GM12878 (cell line): ENCODE data around the gene GABBR1. TPM values are rescaled to one million over a fixed set of nuclear protein-coding genes. Genes with fewer than 3 reads are reported as not detected.

Source experiments
- ATAC-seq: fragments of 200-7000 bp; cut with Tn5 transposase; 3 replicates; pipeline ENCODE4 v1.9.1; 2020; ENCODE audit warnings: mild to moderate bottlenecking, moderate library complexity
- BruUV-seq: library from RNA; stranded (reverse); fragments of 400-500 nt; replicated peaks from 2 replicates; lab custom pipeline; 2021; lab: Mats Ljungman, UMichigan
- CTCF ChIA-PET: fragments of 300-600 bp; sonication (Branson Sonifier 250); formaldehyde crosslinking; extraction: SDS; loops from one replicate; lab custom pipeline; 2021; ENCODE audit warnings: inconsistent platforms; lab: Yijun Ruan, JAX
- POLR2A ChIA-PET: fragments of 350-600 bp; formaldehyde crosslinking; extraction: SDS; loops from one replicate; lab custom pipeline; 2021; ENCODE audit warnings: inconsistent platforms; lab: Charles Lee
- RAD21 ChIA-PET: fragments of 300-600 bp; sonication (Branson Sonifier 250); formaldehyde crosslinking; loops from one replicate; lab custom pipeline; 2023; ENCODE audit warnings: antibody characterized with exemption; ENCODE audit not compliant: unreplicated experiment; lab: Charles Lee
- SMC1A ChIA-PET: fragments of 300-600 bp; sonication (Branson Sonifier 250); formaldehyde crosslinking; loops from one replicate; lab custom pipeline; 2023; ENCODE audit not compliant: unreplicated experiment, uncharacterized antibody; lab: Charles Lee
- DNase-seq: peaks from one replicate; pipeline ENCODE4 v3.0.0-alpha.2; 2011; ENCODE audit warnings: low read depth, low spot score
- FAIRE-seq: peaks from 3 replicates; lab custom pipeline; 2011; peaks lifted over from hg19 to GRCh38; lab: Jason Lieb, UNC
- H2AFZ ChIP-seq: 2 replicates; pipeline ENCODE4 v1.6.0; 2011; ENCODE audit warnings: low read depth, low read length, control low read depth; ENCODE audit not compliant: control insufficient read depth
- H3K27ac ChIP-seq: 2 replicates; pipeline ENCODE4 v1.5.1; 2011; ENCODE audit warnings: control low read depth; ENCODE audit not compliant: control insufficient read depth, insufficient read depth
- H3K27me3 ChIP-seq, 2 experiments: replicated peaks in 1 of 2; 2 replicates each; pipeline versions ENCODE4 v1.6.0 to v1.6.1; 2011; ENCODE audit warnings: low read length in 1 of 2; ENCODE audit not compliant: control insufficient read depth in 2 of 2, insufficient read depth in 2 of 2
- H3K36me3 ChIP-seq, 2 experiments: 2 replicates each; pipeline ENCODE4 v1.5.1; 2011; ENCODE audit warnings: low read length in 1 of 2; ENCODE audit not compliant: control insufficient read depth in 2 of 2, insufficient read depth in 2 of 2
- H3K4me1 ChIP-seq: 2 replicates; pipeline ENCODE4 v1.6.1; 2011; ENCODE audit warnings: mild to moderate bottlenecking, low read length, moderate library complexity, mixed read lengths; ENCODE audit not compliant: control insufficient read depth, insufficient read depth
- H3K4me2 ChIP-seq: 2 replicates; pipeline ENCODE4 v1.6.0; 2011; ENCODE audit warnings: control low read depth; ENCODE audit not compliant: control insufficient read depth, insufficient read depth
- H3K4me3 ChIP-seq: fragments of 200-600 bp; sonication (generic); 2 replicates; pipeline ENCODE4 v1.5.1; 2016
- H3K79me2 ChIP-seq: 2 replicates; pipeline ENCODE4 v1.6.0; 2011; ENCODE audit warnings: low read length; ENCODE audit not compliant: control insufficient read depth, insufficient read depth
- H3K9ac ChIP-seq: 2 replicates; pipeline ENCODE4 v1.8.0; 2011; ENCODE audit warnings: low read length, control low read depth, mixed read lengths; ENCODE audit not compliant: control insufficient read depth, insufficient read depth
- H3K9me3 ChIP-seq: replicated peaks from 3 replicates; pipeline ENCODE4 v1.5.1; 2011; ENCODE audit warnings: mild to moderate bottlenecking, low read length; ENCODE audit not compliant: control insufficient read depth, insufficient read depth
- H4K20me1 ChIP-seq: 2 replicates; pipeline ENCODE4 v1.6.0; 2011; ENCODE audit not compliant: control insufficient read depth, insufficient read depth
- BHLHE40 ChIP-seq, 2 experiments: fragments of 450-650 bp in 1 of 2; IDR thresholded peaks; 2 replicates each; pipeline ENCODE4 v1.6.1; 2011 to 2017; ENCODE audit warnings: low read depth in 2 of 2, borderline replicate concordance in 1 of 2, improper control_type of control experiment in 1 of 2, low read length in 1 of 2, mild to moderate bottlenecking in 1 of 2
- CREM ChIP-seq: IDR thresholded peaks from 2 replicates; pipeline ENCODE4 v1.6.1; 2014; ENCODE audit warnings: antibody characterized with exemption, low read depth
- FOXK2 ChIP-seq: fragments of 450-650 bp; IDR thresholded peaks from 2 replicates; pipeline ENCODE4 v1.6.1; 2017; ENCODE audit warnings: mild to moderate bottlenecking, moderate library complexity
- IKZF1 ChIP-seq: fragments of 450-650 bp; conservative IDR thresholded peaks from 2 replicates; pipeline ENCODE4 v1.6.1; 2017; ENCODE audit warnings: antibody characterized with exemption, mild to moderate bottlenecking
- KAT2A ChIP-seq: conservative IDR thresholded peaks from 2 replicates; pipeline ENCODE4 v1.6.1; 2011; ENCODE audit warnings: low read depth, low read length; ENCODE audit not compliant: control insufficient read depth
- NBN ChIP-seq: fragments of 450-650 bp; IDR thresholded peaks from 2 replicates; pipeline ENCODE4 v1.6.1; 2016
- NR2C2 ChIP-seq: IDR thresholded peaks from 2 replicates; pipeline ENCODE4 v1.6.1; 2011; ENCODE audit warnings: borderline replicate concordance, low read depth; ENCODE audit not compliant: control insufficient read depth, insufficient read length
- RCOR1 ChIP-seq: conservative IDR thresholded peaks from 2 replicates; pipeline ENCODE4 v1.6.1; 2012; ENCODE audit warnings: low read depth, low read length, improper control_type of control experiment
- SIN3A ChIP-seq: IDR thresholded peaks from 2 replicates; pipeline ENCODE4 v1.6.1; 2012; ENCODE audit warnings: low read depth, low read length, improper control_type of control experiment
- SMAD5 ChIP-seq: IDR thresholded peaks from 2 replicates; pipeline ENCODE4 v1.6.1; 2016; ENCODE audit warnings: antibody characterized with exemption, low read depth
- WGBS: methylation state at CpG from one replicate; pipeline ENCODE4 v1.1.6; 2016; ENCODE audit warnings: low lambda C conversion rate; ENCODE audit not compliant: insufficient replicate concordance, insufficient coverage; ENCODE audit errors: missing lambda C conversion rate; 5-methylcytosine and 5-hydroxymethylcytosine counted together
- in situ Hi-C: fragments of 300-500 bp; cut with MboI; formaldehyde crosslinking; loops from 9 replicates; pipeline ENCODE4 v1.14.3; 2018; ENCODE audit warnings: mixed read lengths
- intact Hi-C: fragments of 100-400 bp; cut with micrococcal nuclease; formaldehyde crosslinking; loops from one replicate; pipeline ENCODE4 v1.14.2; 2022; ENCODE audit not compliant: unreplicated experiment
- polyA plus RNA-seq, 11 experiments: library from polyadenylated mRNA; depleted of rRNA in 4 of 11; unstranded in 6 of 11; stranded (reverse) in 5 of 11; fragments of >200 nt; fragmentation: Nextera tagmentation in 4 of 11; fragmentation: Illumina TruSeq in 1 of 11; extraction: Ambion mirVana in 4 of 11; extraction: Trizol in 1 of 11; gene quantifications; 1 replicate in 1 of 11; 2 replicates in 10 of 11; pipeline versions ENCODE4 v1.2.1 to v1.2.3, GENCODE V29; 2011 to 2016; ENCODE audit warnings: inconsistent platforms in 2 of 11, missing spikeins in 2 of 11, low read depth in 1 of 11
- small RNA-seq: library from RNA; depleted of rRNA; stranded (forward); fragments of <200 nt; gene quantifications from one replicate; pipeline ENCODE3, GENCODE V24; 2014
- total RNA-seq, 4 experiments: library from RNA; depleted of rRNA in 3 of 4; stranded (reverse); fragments of >200 nt in 3 of 4; fragmentation: Illumina TruSeq in 1 of 4; extraction: Trizol in 1 of 4; gene quantifications; 2 replicates each; pipeline versions ENCODE4 v1.2.1 to v1.2.3, GENCODE V29; 2013 to 2021

Gene GABBR1
- total and polyA plus RNA-seq, 10 of the 15 experiments (the other 5 are each of a cell fraction or from before 2014, with no cell fraction given): 0.11 to 5.2 (median 1.0) TPM

GRCh38 chr6:29510746-29511300 is 122.2 kb downstream of the GABBR1 start (continued):
- no peak for TF ChIP-seq SMAD5
- no peak for TF ChIP-seq IKZF1
- TF ChIP-seq CREM: no peak
- no peak for TF ChIP-seq NR2C2
- TF ChIP-seq FOXK2: no peak
- TF ChIP-seq NBN: no peak
- no peak for TF ChIP-seq RCOR1
- no peak for TF ChIP-seq KAT2A
- TF ChIP-seq, all 136 proteins: peak for 0

GRCh38 chr6:29510202-29510601 is 122.8 kb downstream of the GABBR1 start:
- Histone ChIP-seq H3K27ac (no peak overlapping the region), H3K4me1 (peaks cover 9% of the 10 kb centered on the region), H3K79me2 (no peaks in the 10 kb centered on the region), H3K9ac (no peak overlapping the region), H3K4me2 (no peak overlapping the region), H3K27me3 (peaks cover 0 to 4% of the 10 kb centered on the region in 2 experiments; a peak in 1 of 4 replicates), H2AFZ (no peak overlapping the region), H3K4me3 (no peak overlapping the region), H3K36me3 (no peaks in the 10 kb centered on the region), H4K20me1 (no peaks in the 10 kb centered on the region), H3K9me3 (no peaks in the 10 kb centered on the region)
- no TSS peak for BruUV-seq
- TF ChIP-seq BHLHE40 (IDR thresholded peaks at IDR 0.05; ENCODE audit: borderline replicate concordance in 1 of 2, low read depth in 2 of 2, low read length in 1 of 2) (0 out of 4 replicates have a peak, but pooled peaks of 1 of the 2 experiments have one; percentile 15), SIN3A (no peak)
- ChIA-PET RAD21 (interaction anchor here (1.2 kb wide), 1 partner anchor 133 kb away, joined by 3 read pairs; no protein-coding TSS in a partner anchor), POLR2A (no interaction called here), CTCF (interaction anchor here (1.0 to 1.5 kb wide), 2 partner anchors 59 to 144 kb away, joined by 3 to 4 read pairs; no protein-coding TSS in a partner anchor), SMC1A (no interaction called here)
- 71% methylated on average over 4 of the region's 4 CpGs for WGBS
- FAIRE-seq: no peak
- in situ Hi-C loops (no loop called here), intact Hi-C loops (no loop called here)
- peak; percentile 33; the same call in 2 of the 3 replicates for ATAC-seq
- no peak for DNase-seq

Small RNA genes within 50 kb of the gene (small RNA-seq; reads per million reads assigned to genes)
- gene SNORD32B (0.31 reads per million), gene SUMO2P1 (0.12 reads per million), gene TMEM183AP1 (not detected)

Other genes with a start within 250 kb of the GABBR1 start
Only the 7 nearest of the 12 such genes appear.
- not detected in 2 replicates for gene OR2H1, start 176.0 kb downstream of the GABBR1 start, total RNA-seq (2014; rRNA removed)
- gene OR2H1, start 176.0 kb downstream of the GABBR1 start, total RNA-seq (2014; rRNA removed; fragmentation: Illumina TruSeq; extraction: Trizol): not detected in 2 replicates
- gene OR2H1, start 176.0 kb downstream of the GABBR1 start, total RNA-seq (2021): not detected in 2 replicates
- not detected in 2 replicates for gene OR2H1, start 176.0 kb downstream of the GABBR1 start, polyA plus RNA-seq (2011; rRNA removed)
- not detected in 2 replicates for gene OR2H1, start 176.0 kb downstream of the GABBR1 start, polyA plus RNA-seq (2014; fragmentation: Illumina TruSeq; extraction: Trizol)
- not detected for gene OR2H1, start 176.0 kb downstream of the GABBR1 start, polyA plus RNA-seq (2014; fragmentation: Nextera tagmentation; extraction: Ambion mirVana)
- not detected in 2 replicates for gene OR2H1, start 176.0 kb downstream of the GABBR1 start, polyA plus RNA-seq (2014; rRNA removed)
- not detected for gene OR2H1, start 176.0 kb downstream of the GABBR1 start, polyA plus RNA-seq (2016; fragmentation: Nextera tagmentation; extraction: Ambion mirVana)
- not detected in 2 replicates for gene MAS1L, start 145.2 kb downstream of the GABBR1 start, total RNA-seq (2014; rRNA removed)
- gene MAS1L, start 145.2 kb downstream of the GABBR1 start, total RNA-seq (2014; rRNA removed; fragmentation: Illumina TruSeq; extraction: Trizol): not detected in 2 replicates
- not detected in 2 replicates for gene MAS1L, start 145.2 kb downstream of the GABBR1 start, total RNA-seq (2021)
- not detected in 2 replicates for gene MAS1L, start 145.2 kb downstream of the GABBR1 start, polyA plus RNA-seq (2011; rRNA removed)
- not detected in 2 replicates for gene MAS1L, start 145.2 kb downstream of the GABBR1 start, polyA plus RNA-seq (2014; fragmentation: Illumina TruSeq; extraction: Trizol)
- gene MAS1L, start 145.2 kb downstream of the GABBR1 start, polyA plus RNA-seq (2014; fragmentation: Nextera tagmentation; extraction: Ambion mirVana): not detected
- gene MAS1L, start 145.2 kb downstream of the GABBR1 start, polyA plus RNA-seq (2014; rRNA removed): not detected in 2 replicates
- not detected for gene MAS1L, start 145.2 kb downstream of the GABBR1 start, polyA plus RNA-seq (2016; fragmentation: Nextera tagmentation; extraction: Ambion mirVana)
- 31.8 and 40.4 TPM in 2 replicates for gene UBD, start 73.5 kb downstream of the GABBR1 start, total RNA-seq (2014; rRNA removed)
- gene UBD, start 73.5 kb downstream of the GABBR1 start, total RNA-seq (2014; rRNA removed; fragmentation: Illumina TruSeq; extraction: Trizol): 52.9 and 54.3 TPM in 2 replicates
- 23.4 and 24.6 TPM in 2 replicates for gene UBD, start 73.5 kb downstream of the GABBR1 start, total RNA-seq (2021)
- gene UBD, start 73.5 kb downstream of the GABBR1 start, polyA plus RNA-seq (2011; rRNA removed): 101 and 121 TPM in 2 replicates
- gene UBD, start 73.5 kb downstream of the GABBR1 start, polyA plus RNA-seq (2014; fragmentation: Illumina TruSeq; extraction: Trizol): 51.0 and 68.3 TPM in 2 replicates
- gene UBD, start 73.5 kb downstream of the GABBR1 start, polyA plus RNA-seq (2014; fragmentation: Nextera tagmentation; extraction: Ambion mirVana): 10 to 100 TPM; 28.6 to 39.6 TPM
- 35.6 and 42.5 TPM in 2 replicates for gene UBD, start 73.5 kb downstream of the GABBR1 start, polyA plus RNA-seq (2014; rRNA removed)
- 10 to 100 TPM; 24.3 to 28.4 TPM for gene UBD, start 73.5 kb downstream of the GABBR1 start, polyA plus RNA-seq (2016; fragmentation: Nextera tagmentation; extraction: Ambion mirVana)
- gene OR2H2, start 48.1 kb downstream of the GABBR1 start, total RNA-seq (2014; rRNA removed): not detected in 2 replicates
- gene OR2H2, start 48.1 kb downstream of the GABBR1 start, total RNA-seq (2014; rRNA removed; fragmentation: Illumina TruSeq; extraction: Trizol): not detected in 2 replicates
- not detected in 2 replicates for gene OR2H2, start 48.1 kb downstream of the GABBR1 start, total RNA-seq (2021)
- not detected in 2 replicates for gene OR2H2, start 48.1 kb downstream of the GABBR1 start, polyA plus RNA-seq (2011; rRNA removed)
- gene OR2H2, start 48.1 kb downstream of the GABBR1 start, polyA plus RNA-seq (2014; fragmentation: Illumina TruSeq; extraction: Trizol): not detected in 2 replicates
- gene OR2H2, start 48.1 kb downstream of the GABBR1 start, polyA plus RNA-seq (2014; fragmentation: Nextera tagmentation; extraction: Ambion mirVana): not detected
- not detected in 2 replicates for gene OR2H2, start 48.1 kb downstream of the GABBR1 start, polyA plus RNA-seq (2014; rRNA removed)
- gene OR2H2, start 48.1 kb downstream of the GABBR1 start, polyA plus RNA-seq (2016; fragmentation: Nextera tagmentation; extraction: Ambion mirVana): not detected
- gene MOG, start 23.9 kb upstream of the GABBR1 start, total RNA-seq (2014; rRNA removed): not detected in 2 replicates
- gene MOG, start 23.9 kb upstream of the GABBR1 start, total RNA-seq (2014; rRNA removed; fragmentation: Illumina TruSeq; extraction: Trizol): not detected in 2 replicates
- not detected in 2 replicates for gene MOG, start 23.9 kb upstream of the GABBR1 start, total RNA-seq (2021)
- not detected in 2 replicates for gene MOG, start 23.9 kb upstream of the GABBR1 start, polyA plus RNA-seq (2011; rRNA removed)
- gene MOG, start 23.9 kb upstream of the GABBR1 start, polyA plus RNA-seq (2014; fragmentation: Illumina TruSeq; extraction: Trizol): 0.30 TPM in 1 of 2 replicates, not detected in the other
- not detected for gene MOG, start 23.9 kb upstream of the GABBR1 start, polyA plus RNA-seq (2014; fragmentation: Nextera tagmentation; extraction: Ambion mirVana)
- not detected in 2 replicates for gene MOG, start 23.9 kb upstream of the GABBR1 start, polyA plus RNA-seq (2014; rRNA removed)
- gene MOG, start 23.9 kb upstream of the GABBR1 start, polyA plus RNA-seq (2016; fragmentation: Nextera tagmentation; extraction: Ambion mirVana): not detected
- not detected in 2 replicates for gene ZFP57, start 48.0 kb upstream of the GABBR1 start, total RNA-seq (2014; rRNA removed)
- gene ZFP57, start 48.0 kb upstream of the GABBR1 start, total RNA-seq (2014; rRNA removed; fragmentation: Illumina TruSeq; extraction: Trizol): not detected in 2 replicates
- not detected in 2 replicates for gene ZFP57, start 48.0 kb upstream of the GABBR1 start, total RNA-seq (2021)
- gene ZFP57, start 48.0 kb upstream of the GABBR1 start, polyA plus RNA-seq (2011; rRNA removed): not detected in 2 replicates
- gene ZFP57, start 48.0 kb upstream of the GABBR1 start, polyA plus RNA-seq (2014; fragmentation: Illumina TruSeq; extraction: Trizol): not detected in 2 replicates
- gene ZFP57, start 48.0 kb upstream of the GABBR1 start, polyA plus RNA-seq (2014; fragmentation: Nextera tagmentation; extraction: Ambion mirVana): not detected
- not detected in 2 replicates for gene ZFP57, start 48.0 kb upstream of the GABBR1 start, polyA plus RNA-seq (2014; rRNA removed)
- gene ZFP57, start 48.0 kb upstream of the GABBR1 start, polyA plus RNA-seq (2016; fragmentation: Nextera tagmentation; extraction: Ambion mirVana): not detected
- gene HLA-F, start 90.3 kb upstream of the GABBR1 start, total RNA-seq (2014; rRNA removed): 310 and 335 TPM in 2 replicates
- 147 and 149 TPM in 2 replicates for gene HLA-F, start 90.3 kb upstream of the GABBR1 start, total RNA-seq (2014; rRNA removed; fragmentation: Illumina TruSeq; extraction: Trizol)
- gene HLA-F, start 90.3 kb upstream of the GABBR1 start, total RNA-seq (2021): 302 and 313 TPM in 2 replicates
- 174 and 276 TPM in 2 replicates for gene HLA-F, start 90.3 kb upstream of the GABBR1 start, polyA plus RNA-seq (2011; rRNA removed)
- 29.4 and 87.6 TPM in 2 replicates for gene HLA-F, start 90.3 kb upstream of the GABBR1 start, polyA plus RNA-seq (2014; fragmentation: Illumina TruSeq; extraction: Trizol)
- 100 to 1,000 TPM in 1 of 2 experiments, 10 to 100 TPM in 1; 30.1 to 107 TPM for gene HLA-F, start 90.3 kb upstream of the GABBR1 start, polyA plus RNA-seq (2014; fragmentation: Nextera tagmentation; extraction: Ambion mirVana)
- 342 and 354 TPM in 2 replicates for gene HLA-F, start 90.3 kb upstream of the GABBR1 start, polyA plus RNA-seq (2014; rRNA removed)
- 100 to 1,000 TPM; 120 to 143 TPM for gene HLA-F, start 90.3 kb upstream of the GABBR1 start, polyA plus RNA-seq (2016; fragmentation: Nextera tagmentation; extraction: Ambion mirVana)